Activated CD8-positive, alpha-beta memory T cell treated with anti-CD3 and anti-CD28 coated beads, Interleukin-2, amount 50 U/mL, for 48 hours (primary cell): ENCODE measurements around the gene LDHA.

Source experiments
- DNase-seq: peaks from one replicate; pipeline ENCODE4 v3.0.0-alpha.2; 2020

Gene LDHA

GRCh38 chr11:18394275-18394927, at the start of gene LDHA:
Gene LDHA (plus strand): TSS chr11:18394563. CDS start chr11:18396843, 2,280 bp downstream.
- DNase-seq: peak; percentile 100

DNA sequence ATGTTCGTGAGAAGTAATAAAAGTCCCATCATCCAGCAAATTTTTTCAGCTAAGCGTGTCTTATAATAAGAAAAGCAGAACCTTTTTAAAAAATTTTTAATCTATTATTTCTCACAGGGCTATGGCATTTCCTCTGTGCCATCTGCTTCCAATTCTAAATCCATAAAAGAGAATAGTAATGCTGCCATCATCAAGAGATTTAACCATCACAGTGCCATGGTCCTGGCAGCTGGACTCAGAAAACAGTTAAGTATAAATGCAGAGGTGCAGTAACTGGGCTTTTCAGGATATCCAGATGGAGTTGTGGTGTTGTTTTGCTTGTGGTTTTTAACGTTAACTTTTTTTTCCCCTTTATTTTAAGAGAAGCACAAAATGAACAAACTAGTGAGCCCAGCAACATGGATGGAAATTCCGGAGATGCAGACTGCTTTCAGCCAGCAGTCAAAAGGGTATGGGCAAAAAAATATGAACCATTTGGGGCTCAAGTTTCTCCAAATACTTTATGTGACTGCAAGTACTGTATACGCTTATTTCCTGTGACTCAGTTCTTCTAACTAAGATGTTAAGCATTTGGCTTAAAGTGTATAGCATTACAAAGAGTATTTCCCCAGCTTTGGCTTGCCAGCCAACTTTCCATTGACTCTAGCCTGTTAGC, 46.8 kb upstream of the LDHA start:
- no peak for DNase-seq

- no peak for DNase-seq
These were observed 41.8 kb upstream of the LDHA start for GRCh38 chr11:18352581-18352980.

GRCh38 chr11:18358646-18359045, 35.7 kb upstream of the LDHA start:
- DNase-seq: no peak

- no peak for DNase-seq
These were observed 33.2 kb upstream of the LDHA start for GRCh38 chr11:18361154-18361553.

- DNase-seq: no peak
These were observed 29.8 kb upstream of the LDHA start for GRCh38 chr11:18364495-18365073.

- no peak for DNase-seq
These were observed 28.6 kb upstream of the LDHA start for GRCh38 chr11:18365741-18366140.

DNA sequence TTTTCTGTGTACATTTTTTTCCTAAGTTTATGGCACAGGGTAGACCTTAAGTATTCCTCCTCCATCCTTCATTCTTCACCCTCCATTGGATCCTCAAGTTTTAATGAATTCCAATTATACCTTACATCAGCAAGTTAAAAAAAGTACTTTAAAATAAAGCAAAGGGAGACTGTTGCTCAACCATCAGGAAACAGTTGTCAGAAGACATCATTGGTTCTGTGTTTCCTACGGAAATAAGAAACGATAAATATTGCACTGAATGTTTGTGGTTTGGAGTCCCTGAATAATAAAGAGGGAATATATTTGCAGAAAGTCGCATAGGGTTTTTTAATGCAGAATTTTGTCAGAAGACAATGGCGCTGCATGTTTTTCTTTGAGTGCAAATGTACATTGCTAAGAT, 28.1 kb upstream of the LDHA start:
- no peak for DNase-seq

- DNase-seq: no peak
These were observed 26.9 kb upstream of the LDHA start for GRCh38 chr11:18367431-18367830.

DNA sequence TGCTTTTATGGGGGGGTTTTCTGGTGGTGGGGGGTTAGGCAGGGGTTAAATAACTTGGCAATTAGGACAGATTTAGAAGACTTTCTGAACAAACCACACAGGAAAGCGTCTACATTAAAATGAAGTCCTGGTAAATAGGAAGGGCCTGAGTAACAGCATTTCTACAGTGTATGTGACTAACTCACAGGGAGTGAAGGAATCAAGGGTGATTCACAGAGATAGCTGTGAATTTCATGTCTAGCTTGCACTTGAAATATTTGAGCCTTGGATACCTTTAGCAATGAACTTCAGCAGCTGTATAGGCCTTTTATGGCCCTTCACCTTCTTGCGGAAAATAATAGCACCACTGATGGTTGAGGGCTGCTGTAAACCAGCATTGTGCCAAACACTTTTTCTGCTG, 26.1 kb upstream of the LDHA start:
- no peak for DNase-seq

- DNase-seq: no peak
These were observed 25.0 kb upstream of the LDHA start for GRCh38 chr11:18369398-18369797.

DNA sequence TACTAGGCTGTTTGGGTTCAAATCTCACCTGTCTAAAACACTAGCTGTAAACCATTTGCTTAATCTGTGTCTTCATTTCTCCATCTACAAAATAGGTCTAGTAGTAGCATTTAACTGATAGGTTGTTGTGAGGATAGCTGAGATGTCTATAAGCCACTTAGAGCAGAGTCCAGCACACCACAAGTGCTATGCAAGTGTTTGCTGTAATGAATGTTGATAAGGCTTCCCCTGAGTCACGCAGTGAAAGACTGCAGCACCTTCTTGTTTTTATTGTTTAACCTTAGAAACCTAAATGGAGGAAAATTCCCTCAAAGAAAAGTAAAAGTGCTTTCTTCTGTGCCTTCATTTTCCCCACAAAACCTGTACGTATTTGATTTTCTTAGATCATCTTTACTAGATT, 23.1 kb upstream of the LDHA start:
- DNase-seq: no peak

GRCh38 chr11:18372201-18372600, 22.2 kb upstream of the LDHA start:
- DNase-seq: no peak

DNA sequence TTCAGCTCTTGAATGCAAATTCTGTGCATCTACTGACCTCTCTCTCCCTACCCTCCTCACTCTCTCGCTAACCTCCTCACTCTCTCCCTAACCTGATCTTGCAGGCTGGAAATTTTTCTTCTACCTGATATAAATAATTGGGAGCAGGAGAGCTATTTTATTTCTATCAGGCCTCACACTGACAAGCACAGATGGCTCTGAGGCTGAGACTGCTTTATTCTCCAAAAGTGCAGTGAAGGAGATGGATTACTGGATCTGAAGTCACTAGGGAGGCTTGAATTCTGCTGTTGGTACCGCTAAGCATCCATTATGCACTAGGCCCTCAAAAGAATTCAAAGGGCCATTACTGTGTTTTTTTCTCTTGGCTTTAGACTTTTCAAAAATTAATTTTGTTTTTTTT, 19.4 kb upstream of the LDHA start:
- DNase-seq: no peak

DNA sequence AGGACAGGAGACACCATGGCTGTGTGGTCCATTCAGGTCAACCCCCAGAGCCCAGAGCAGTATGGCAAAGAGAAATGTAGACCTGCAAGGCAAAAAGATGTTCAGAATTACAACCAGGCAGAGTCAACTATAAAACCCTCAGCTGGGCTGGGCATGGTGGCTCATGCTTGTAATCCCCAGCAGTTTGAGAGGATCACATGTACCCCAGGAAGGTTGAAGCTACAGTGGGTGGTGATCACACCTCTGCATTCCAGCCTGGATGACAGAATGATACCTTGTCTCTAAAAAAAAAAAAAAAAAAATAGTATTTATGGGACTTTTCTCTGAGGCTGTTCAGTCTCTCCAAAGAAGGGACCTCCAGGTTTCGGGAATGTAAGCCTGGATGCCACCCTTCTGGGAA, 18.4 kb upstream of the LDHA start:
- no peak for DNase-seq

DNA sequence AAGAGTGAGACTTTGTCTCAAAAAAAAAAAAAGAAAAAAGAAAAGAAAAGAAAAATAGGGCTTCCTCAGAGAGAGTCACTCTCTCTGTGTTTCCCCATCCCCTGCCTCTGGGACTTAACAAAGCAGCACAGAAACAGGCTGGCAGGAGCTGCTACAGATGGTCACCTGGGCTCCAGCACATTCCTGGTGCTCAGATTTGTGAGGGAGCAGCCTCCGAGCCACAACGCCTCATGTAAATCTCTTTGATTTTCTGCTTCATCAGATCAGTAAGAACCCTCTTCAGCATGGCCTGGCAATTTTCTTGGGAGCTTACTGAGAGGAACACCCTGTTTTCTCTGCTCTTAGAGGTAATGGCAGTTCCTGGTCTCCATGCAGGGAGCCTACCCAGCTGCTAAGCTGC, 15.2 kb upstream of the LDHA start:
- DNase-seq: no peak

- peak; percentile 85 for DNase-seq
These were observed 10.8 kb upstream of the LDHA start for GRCh38 chr11:18383388-18384156.

DNA sequence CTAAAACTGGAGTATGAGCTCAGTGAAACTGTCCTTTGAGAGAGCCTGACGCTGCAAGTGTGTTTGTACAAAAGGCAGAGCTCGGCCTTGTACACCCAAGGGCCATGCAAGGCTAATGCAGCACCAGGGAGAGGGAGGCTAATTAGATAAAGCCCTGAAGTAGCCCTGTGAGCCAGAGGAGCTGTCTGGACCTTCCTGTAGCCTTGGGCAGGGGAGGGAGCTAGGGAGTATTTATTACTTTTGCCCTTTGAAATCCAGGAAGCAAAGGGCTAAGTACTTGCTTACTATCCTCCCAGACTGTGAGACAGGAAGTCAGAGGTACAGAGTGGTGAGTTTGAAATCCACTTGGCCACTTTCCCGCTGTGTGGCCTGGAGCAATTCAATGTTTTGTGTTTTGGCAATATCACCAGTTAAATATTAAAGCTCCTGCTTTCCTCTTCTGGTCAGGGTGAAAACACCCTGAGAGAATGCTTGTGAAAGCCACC, 10.2 kb upstream of the LDHA start:
- no peak for DNase-seq

DNA sequence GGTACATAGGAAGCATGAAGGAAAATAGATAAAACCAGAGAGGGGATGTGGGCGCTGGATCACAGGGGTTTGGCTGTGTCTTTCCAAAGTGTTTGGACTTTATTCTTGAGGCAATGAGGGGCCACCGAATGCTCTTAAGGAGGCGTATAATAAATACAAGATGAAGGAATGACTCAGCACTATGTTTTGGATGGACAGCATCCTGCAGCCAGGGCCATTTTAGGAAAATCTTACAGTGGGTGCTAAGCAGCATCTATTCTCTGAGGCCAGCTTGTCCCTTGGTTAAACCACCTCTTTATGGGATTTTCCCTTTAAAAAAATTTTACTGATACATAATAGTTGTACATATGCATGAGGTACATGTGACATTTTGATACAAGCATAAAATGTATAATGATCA, 4.3 kb upstream of the LDHA start:
- DNase-seq: no peak

DNA sequence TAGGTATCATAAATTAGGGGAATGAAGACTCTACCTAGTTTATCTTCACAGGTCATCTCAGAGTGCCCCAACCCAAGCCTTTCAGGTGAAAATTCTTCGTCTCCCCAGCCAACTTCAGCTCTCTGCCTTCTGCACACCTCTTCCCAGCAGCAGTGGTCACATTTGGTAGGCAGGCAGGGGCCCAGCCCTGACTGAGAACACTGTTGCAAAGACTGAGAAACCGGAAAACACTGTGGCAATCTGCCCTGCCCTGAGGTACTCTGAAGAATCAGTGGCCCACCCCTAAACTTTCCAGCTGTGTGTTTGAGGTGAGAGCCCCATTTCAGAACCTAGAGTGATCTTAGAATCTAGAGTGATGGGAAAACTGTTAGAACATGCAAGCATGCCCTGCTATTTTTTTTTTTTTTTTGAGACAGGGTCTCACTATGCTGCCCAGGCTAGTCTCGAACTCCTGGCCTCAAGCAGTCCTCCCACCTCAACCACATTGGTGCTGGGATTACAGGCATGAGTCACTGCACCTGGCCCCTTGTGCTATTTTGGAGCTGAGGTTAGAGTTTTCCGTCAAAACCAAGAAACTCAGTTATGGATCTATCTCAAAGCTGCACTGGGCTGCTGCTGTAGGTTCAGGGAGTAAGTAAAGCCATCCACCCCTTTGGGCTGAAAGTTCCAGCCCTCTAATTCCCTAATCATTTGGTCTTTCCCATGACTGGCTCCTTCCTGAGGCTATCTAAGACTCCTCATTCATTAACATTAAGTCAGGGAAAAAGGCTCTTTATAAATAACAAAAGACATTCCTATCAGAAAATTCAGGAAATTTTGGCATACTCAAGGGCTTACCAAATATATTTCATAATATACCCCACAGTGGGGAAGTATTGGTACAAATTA, 1.7 kb upstream of the LDHA start:
- DNase-seq: no peak

DNA sequence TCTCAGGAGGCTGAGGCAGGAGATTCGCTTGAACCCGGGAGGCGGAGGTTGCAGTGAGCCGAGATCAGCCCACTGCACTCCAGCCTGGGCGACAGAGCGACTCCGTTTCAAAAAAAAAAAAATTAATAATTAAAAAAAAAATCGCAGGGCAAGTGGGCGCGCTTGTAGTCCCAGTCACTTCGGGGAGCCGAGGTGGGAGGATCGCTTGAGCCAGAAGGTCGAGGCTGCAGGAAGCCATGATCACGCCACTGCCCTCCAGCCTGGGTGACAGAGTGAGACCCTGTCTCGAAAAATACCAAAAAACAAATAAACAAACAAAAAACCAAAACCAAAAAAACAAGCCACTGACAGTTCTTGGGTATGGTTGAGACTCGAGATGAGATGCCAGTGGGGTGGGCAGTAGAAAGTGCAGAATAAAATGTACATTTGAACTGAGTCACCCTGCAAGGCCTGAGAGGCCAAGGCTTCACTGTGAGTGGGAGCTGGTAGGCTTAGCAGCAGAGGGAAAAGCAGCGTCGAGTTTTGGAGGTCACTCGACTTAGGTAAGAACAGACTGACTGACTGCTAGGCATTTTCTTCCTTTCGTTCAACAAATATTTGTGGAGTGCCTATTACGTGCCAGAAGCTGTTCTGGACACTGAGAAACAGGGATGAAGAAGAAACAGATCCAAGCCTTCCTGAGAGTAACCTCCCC, 635 bp upstream of the LDHA start:
- DNase-seq: no peak
